Femur (tissue), 1 donor: ENCODE results near the gene GPX5.
A peak's percentile ranks its signal among the peaks of the same experiment; 100 is the strongest.
"Not testable (repeated sequence)": the region's sequence is repeated elsewhere in the genome, so short reads cannot be mapped to it uniquely, and the experiment has no call there.

ENCODE experiments used
- DNase-seq: peaks from one replicate; pipeline ENCODE4 v3.0.0-alpha.2; 2017

GPX5 gene

GRCh38 chr6:28525496-28526039 lies at the start of gene GPX5:
Gene GPX5, plus strand, starts transcription at chr6:28525881. Its CDS starts 133 bp downstream, at chr6:28526014.
- DNase-seq, result no peak

- DNase-seq, result no peak
These were observed 47.2 kb upstream of the GPX5 start for GRCh38 chr6:28478518-28478917.

- no peak for DNase-seq
These were observed 45.3 kb upstream of the GPX5 start for GRCh38 chr6:28480253-28480932.

GRCh38 chr6:28485482-28485881 lies 40.2 kb upstream of the GPX5 start:
- no peak for DNase-seq

GRCh38 chr6:28486533-28486932 lies 39.1 kb upstream of the GPX5 start:
- DNase-seq, result no peak

- DNase-seq, result no peak
These were observed 38.5 kb upstream of the GPX5 start for GRCh38 chr6:28486988-28487742.

- peak; percentile 43 for DNase-seq
These were observed 36.7 kb upstream of the GPX5 start for GRCh38 chr6:28488916-28489365.

- peak; percentile 79 for DNase-seq
These were observed 36.1 kb upstream of the GPX5 start for GRCh38 chr6:28489366-28490204.

- DNase-seq, result peak; percentile 39
These were observed 35.3 kb upstream of the GPX5 start for GRCh38 chr6:28490205-28490890.

- no peak for DNase-seq
These were observed 33.7 kb upstream of the GPX5 start for GRCh38 chr6:28491984-28492317.

- no peak for DNase-seq
These were observed 29.4 kb upstream of the GPX5 start for GRCh38 chr6:28496099-28496779.

- no peak for DNase-seq
These were observed 28.4 kb upstream of the GPX5 start for GRCh38 chr6:28497306-28497705.

GRCh38 chr6:28497893-28498292 lies 27.8 kb upstream of the GPX5 start:
- no peak for DNase-seq

GRCh38 chr6:28501259-28501658 lies 24.4 kb upstream of the GPX5 start:
- no peak for DNase-seq

- not testable (repeated sequence) for DNase-seq
These were observed 23.5 kb upstream of the GPX5 start for GRCh38 chr6:28502136-28502535.

- DNase-seq, result not testable (repeated sequence)
These were observed 22.9 kb upstream of the GPX5 start for GRCh38 chr6:28502709-28503305.

GRCh38 chr6:28505733-28506132 lies 19.9 kb upstream of the GPX5 start:
- DNase-seq, result no peak

GRCh38 chr6:28506807-28507475 lies 18.7 kb upstream of the GPX5 start:
- no peak for DNase-seq

GRCh38 chr6:28511628-28512300 lies 13.9 kb upstream of the GPX5 start:
- DNase-seq, result no peak

GRCh38 chr6:28512387-28512786 lies 13.3 kb upstream of the GPX5 start:
- DNase-seq, result not testable (repeated sequence)
